Thyroid gland (tissue), 4 donors: Measurements from ENCODE around the gene MRPL22.

Source experiments
- POLR2A ChIP-seq, 2 donors: fragments of 450-650 bp; IDR thresholded peaks; one replicate each; pipeline ENCODE4 v1.6.1; 2017; ENCODE audit warnings: antibody characterized with exemption in 2 of 2, mild to moderate bottlenecking in 2 of 2, moderate library complexity in 1 of 2
- TF ChIP-seq, protein P1 (sequence below), 6 experiments: fragments of 200-600 bp in 3 of 6; fragments of 450-650 bp in 3 of 6; sonication (generic) in 3 of 6; IDR thresholded peaks; one replicate each; pipeline ENCODE4 v1.5.1; 2016 to 2019; ENCODE audit warnings: antibody characterized with exemption in 6 of 6, mild to moderate bottlenecking in 2 of 6, inconsistent platforms in 1 of 6, moderate library complexity in 1 of 6

DNA sequence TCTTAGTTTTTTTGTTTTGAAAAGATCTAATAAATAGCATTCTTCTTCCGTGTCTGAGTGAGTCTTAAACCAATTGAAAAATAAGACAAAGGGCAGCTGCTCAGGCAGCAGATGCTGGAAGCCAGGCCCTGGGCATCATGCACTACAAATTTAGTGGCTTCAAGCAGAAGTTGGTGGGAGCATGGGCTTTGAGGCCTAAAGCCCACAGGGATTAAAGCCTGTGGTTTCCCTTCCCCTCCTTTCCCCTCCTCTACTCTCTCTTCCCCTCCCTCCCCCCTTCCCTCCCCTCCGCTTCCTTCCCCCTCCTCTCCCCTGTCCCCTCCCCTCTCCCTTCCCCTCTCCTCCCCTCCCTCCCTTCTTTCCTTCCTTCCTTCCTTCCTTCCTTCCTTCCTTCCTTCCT, 52.6 kb downstream of the MRPL22 start:
- TF ChIP-seq, protein P1, sequence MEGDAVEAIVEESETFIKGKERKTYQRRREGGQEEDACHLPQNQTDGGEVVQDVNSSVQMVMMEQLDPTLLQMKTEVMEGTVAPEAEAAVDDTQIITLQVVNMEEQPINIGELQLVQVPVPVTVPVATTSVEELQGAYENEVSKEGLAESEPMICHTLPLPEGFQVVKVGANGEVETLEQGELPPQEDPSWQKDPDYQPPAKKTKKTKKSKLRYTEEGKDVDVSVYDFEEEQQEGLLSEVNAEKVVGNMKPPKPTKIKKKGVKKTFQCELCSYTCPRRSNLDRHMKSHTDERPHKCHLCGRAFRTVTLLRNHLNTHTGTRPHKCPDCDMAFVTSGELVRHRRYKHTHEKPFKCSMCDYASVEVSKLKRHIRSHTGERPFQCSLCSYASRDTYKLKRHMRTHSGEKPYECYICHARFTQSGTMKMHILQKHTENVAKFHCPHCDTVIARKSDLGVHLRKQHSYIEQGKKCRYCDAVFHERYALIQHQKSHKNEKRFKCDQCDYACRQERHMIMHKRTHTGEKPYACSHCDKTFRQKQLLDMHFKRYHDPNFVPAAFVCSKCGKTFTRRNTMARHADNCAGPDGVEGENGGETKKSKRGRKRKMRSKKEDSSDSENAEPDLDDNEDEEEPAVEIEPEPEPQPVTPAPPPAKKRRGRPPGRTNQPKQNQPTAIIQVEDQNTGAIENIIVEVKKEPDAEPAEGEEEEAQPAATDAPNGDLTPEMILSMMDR (IDR thresholded peaks at IDR 0.05) = no peak
- no peak for TF ChIP-seq POLR2A (IDR thresholded peaks at IDR 0.05)
